DND-41 (cell line): ENCODE data around the gene RABGAP1.

Source experiments
- ATAC-seq: fragments of 200-7000 bp; cut with Tn5 transposase; 3 replicates; pipeline ENCODE4 v1.9.1; 2021; ENCODE audit warnings: low read depth; ENCODE audit not compliant: insufficient read depth
- DNase-seq: peaks from one replicate; pipeline ENCODE4 v3.0.0-alpha.2; 2020
- H2AFZ ChIP-seq: 2 replicates; pipeline ENCODE4 v1.6.0; 2012; ENCODE audit warnings: low read depth, low read length
- H3K27ac ChIP-seq: 2 replicates; pipeline ENCODE4 v1.5.1; 2012; ENCODE audit warnings: low read length, inconsistent platforms
- H3K27me3 ChIP-seq: fragments of 200-600 bp; sonication (generic); 2 replicates; pipeline ENCODE4 v1.6.0; 2012; ENCODE audit warnings: low read length, mild to moderate bottlenecking, inconsistent platforms; ENCODE audit not compliant: insufficient read depth, poor library complexity
- H3K36me3 ChIP-seq: 2 replicates; pipeline ENCODE4 v1.5.1; 2012; ENCODE audit warnings: low read length, inconsistent platforms; ENCODE audit not compliant: insufficient read depth
- H3K4me1 ChIP-seq: 2 replicates; pipeline ENCODE4 v1.5.1; 2012; ENCODE audit warnings: mild to moderate bottlenecking, low read length; ENCODE audit not compliant: insufficient read depth
- H3K4me2 ChIP-seq: 2 replicates; pipeline ENCODE4 v1.6.0; 2012; ENCODE audit warnings: mild to moderate bottlenecking, moderate library complexity, low read length, inconsistent platforms; ENCODE audit not compliant: insufficient read depth
- H3K4me3 ChIP-seq, 2 experiments: fragments of 200-600 bp in 1 of 2; shearing (Covaris generic) in 1 of 2; 2 replicates each; pipeline ENCODE4 v1.5.1; 2012 to 2016; ENCODE audit warnings: inconsistent platforms in 2 of 2, low read length in 2 of 2, mild to moderate bottlenecking in 2 of 2, low read depth in 1 of 2, moderate library complexity in 1 of 2
- H3K79me2 ChIP-seq: 2 replicates; pipeline ENCODE4 v1.6.0; 2012; ENCODE audit warnings: low read length, inconsistent platforms; ENCODE audit not compliant: insufficient read depth
- H3K9ac ChIP-seq: 2 replicates; pipeline ENCODE4 v1.6.0; 2012; ENCODE audit warnings: low read depth, mild to moderate bottlenecking, inconsistent platforms, low read length, moderate library complexity
- H3K9me3 ChIP-seq: 2 replicates; pipeline ENCODE4 v1.5.1; 2012; ENCODE audit warnings: low read length, moderate library complexity, mild to moderate bottlenecking, inconsistent platforms; ENCODE audit not compliant: insufficient read depth, severe bottlenecking
- H4K20me1 ChIP-seq: 2 replicates; pipeline ENCODE4 v1.6.0; 2012; ENCODE audit warnings: low read length; ENCODE audit not compliant: insufficient read depth
- EZH2 ChIP-seq: IDR thresholded peaks from 3 replicates; pipeline ENCODE4 v1.6.1; 2012; ENCODE audit warnings: borderline replicate concordance, low read depth, mild to moderate bottlenecking, moderate library complexity, low read length, inconsistent platforms; ENCODE audit not compliant: severe bottlenecking
- TF ChIP-seq, protein P1 (sequence below): IDR thresholded peaks from 2 replicates; pipeline ENCODE4 v1.5.1; 2012; ENCODE audit warnings: borderline replicate concordance, low read length, moderate library complexity, mild to moderate bottlenecking; ENCODE audit not compliant: poor library complexity, severe bottlenecking; ENCODE audit errors: extremely low read depth

Gene RABGAP1

DNA sequence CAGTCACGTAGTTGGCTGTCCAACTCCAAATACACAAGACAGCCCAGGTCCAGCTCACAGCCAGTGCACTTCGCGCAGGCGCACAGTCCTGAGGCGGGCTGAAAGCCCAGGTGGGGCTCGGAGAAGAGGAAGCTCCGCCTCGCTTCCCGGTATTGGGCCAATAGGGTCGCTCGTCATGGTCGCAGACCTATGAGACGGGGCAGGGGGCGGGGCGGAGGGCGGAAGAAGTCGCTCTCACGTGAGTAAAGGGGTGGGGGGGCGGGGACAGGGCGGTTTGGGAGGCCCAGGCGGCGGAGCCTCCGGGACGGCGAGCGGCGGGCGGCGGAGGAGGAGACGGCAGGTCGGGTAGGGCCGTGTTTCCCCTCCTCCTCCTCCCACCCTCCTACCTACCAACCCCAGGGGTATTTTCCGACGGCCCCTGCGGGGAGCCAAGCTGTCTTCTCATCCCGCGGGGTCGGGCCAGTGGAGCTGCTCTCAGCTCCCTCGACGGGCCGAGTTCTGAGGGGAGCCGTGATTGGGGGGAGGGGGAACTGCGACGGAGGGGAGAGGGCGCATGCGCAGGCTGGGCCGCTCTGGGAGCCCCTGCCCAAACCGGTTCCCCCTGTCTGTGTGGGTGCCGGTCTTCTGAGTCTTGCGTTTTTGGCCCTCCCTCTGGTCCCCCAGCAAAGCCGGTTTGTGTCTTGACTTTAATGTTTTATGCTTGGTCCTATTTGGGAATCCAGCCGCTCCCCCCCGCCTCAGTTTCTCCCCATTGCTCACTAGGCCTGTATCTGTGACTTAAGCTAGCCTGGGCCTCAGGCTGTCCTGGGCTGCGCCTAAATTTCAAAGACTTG, at the start of gene RABGAP1:
Gene RABGAP1, plus strand, starts transcription at position 272 of the 833 bp plus-strand sequence. CDS start 16,040 bp downstream, outside the sequence.
- Histone ChIP-seq H3K79me2 (peaks cover 53% of the 10 kb centered on the region), H3K27me3 (no peaks in the 10 kb centered on the region), H2AFZ (peak within 1 kb of the TSS; percentile 84), H3K4me1 (peaks cover 31% of the 10 kb centered on the region), H4K20me1 (no peaks in the 10 kb centered on the region; the same call in 1 of the 2 replicates), H3K36me3 (peaks cover 20% of the 10 kb centered on the region), H3K4me3 (peak within 1 kb of the TSS; percentile 90 to 91), H3K9ac (peak within 1 kb of the TSS; percentile 74), H3K9me3 (no peaks in the 10 kb centered on the region), H3K27ac (peak within 1 kb of the TSS; percentile 87), H3K4me2 (peak within 1 kb of the TSS; percentile 93)
- peak; percentile 97 for DNase-seq
- ATAC-seq: peak; percentile 96
- TF ChIP-seq, protein P1, sequence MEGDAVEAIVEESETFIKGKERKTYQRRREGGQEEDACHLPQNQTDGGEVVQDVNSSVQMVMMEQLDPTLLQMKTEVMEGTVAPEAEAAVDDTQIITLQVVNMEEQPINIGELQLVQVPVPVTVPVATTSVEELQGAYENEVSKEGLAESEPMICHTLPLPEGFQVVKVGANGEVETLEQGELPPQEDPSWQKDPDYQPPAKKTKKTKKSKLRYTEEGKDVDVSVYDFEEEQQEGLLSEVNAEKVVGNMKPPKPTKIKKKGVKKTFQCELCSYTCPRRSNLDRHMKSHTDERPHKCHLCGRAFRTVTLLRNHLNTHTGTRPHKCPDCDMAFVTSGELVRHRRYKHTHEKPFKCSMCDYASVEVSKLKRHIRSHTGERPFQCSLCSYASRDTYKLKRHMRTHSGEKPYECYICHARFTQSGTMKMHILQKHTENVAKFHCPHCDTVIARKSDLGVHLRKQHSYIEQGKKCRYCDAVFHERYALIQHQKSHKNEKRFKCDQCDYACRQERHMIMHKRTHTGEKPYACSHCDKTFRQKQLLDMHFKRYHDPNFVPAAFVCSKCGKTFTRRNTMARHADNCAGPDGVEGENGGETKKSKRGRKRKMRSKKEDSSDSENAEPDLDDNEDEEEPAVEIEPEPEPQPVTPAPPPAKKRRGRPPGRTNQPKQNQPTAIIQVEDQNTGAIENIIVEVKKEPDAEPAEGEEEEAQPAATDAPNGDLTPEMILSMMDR: no peak
- TF ChIP-seq EZH2: no peak

DNA sequence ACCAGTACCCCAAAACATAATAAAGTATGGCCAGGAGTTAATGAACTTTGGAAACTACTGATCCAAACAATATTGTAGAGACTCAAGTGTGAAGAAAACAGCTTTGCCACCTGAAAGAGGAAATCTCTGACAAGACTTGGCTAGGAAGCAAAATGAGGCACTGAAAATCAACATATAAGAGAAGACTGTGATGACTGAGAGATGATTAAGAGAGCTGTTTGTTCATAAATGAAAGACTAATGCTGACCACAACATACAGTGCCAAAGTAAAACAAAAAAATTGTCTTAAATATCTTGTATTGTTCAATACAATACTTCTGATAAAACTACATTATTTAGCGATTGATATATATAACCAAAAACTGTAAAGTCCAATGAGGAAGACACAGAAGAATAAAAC, 42.9 kb upstream of the RABGAP1 start:
- ATAC-seq (no peak), DNase-seq (no peak)
- Histone ChIP-seq H3K4me3 (no peak overlapping the region), H3K9ac (no peak overlapping the region), H4K20me1 (no peaks in the 10 kb centered on the region), H3K27me3 (no peaks in the 10 kb centered on the region), H3K36me3 (peaks cover 34% of the 10 kb centered on the region), H3K27ac (no peak overlapping the region), H3K4me2 (no peak overlapping the region), H2AFZ (no peak overlapping the region), H3K79me2 (peaks cover 79% of the 10 kb centered on the region), H3K9me3 (no peaks in the 10 kb centered on the region), H3K4me1 (peaks cover 31% of the 10 kb centered on the region)
- TF ChIP-seq, protein P1: no peak
- no peak for TF ChIP-seq EZH2

DNA sequence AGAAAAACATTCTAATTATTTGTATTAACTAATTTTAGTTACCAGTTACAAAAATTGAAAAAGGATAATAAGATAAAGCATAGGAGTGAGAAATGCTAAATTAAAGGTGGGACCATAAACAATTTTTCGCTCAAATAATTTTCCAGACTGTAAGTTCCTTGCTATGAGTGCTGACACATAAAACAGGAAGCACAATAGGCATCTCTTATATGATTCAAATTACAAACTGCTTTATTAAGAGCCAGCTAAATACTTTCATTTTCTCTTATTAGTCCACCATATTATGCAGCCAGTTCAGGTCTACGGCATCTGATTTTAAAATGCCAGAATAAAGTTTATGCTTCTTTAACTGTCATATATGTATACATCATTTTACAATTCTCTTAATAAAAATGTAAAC, 40.0 kb upstream of the RABGAP1 start:
- no peak for DNase-seq
- no peaks in the 10 kb centered on the region for H3K9me3 ChIP-seq
- no peak overlapping the region for H2AFZ ChIP-seq
- no peak overlapping the region for H3K9ac ChIP-seq
- peaks cover 15% of the 10 kb centered on the region for H3K36me3 ChIP-seq
- H3K79me2 ChIP-seq: peaks cover 89% of the 10 kb centered on the region
- H3K27ac ChIP-seq: peak overlapping the region; percentile 14; the same call in 1 of the 2 replicates
- H3K27me3 ChIP-seq: no peaks in the 10 kb centered on the region
- peak overlapping the region; percentile 40; the same call in 1 of the 2 replicates for H3K4me2 ChIP-seq
- H3K4me1 ChIP-seq: peaks cover 46% of the 10 kb centered on the region
- TF ChIP-seq, protein P1: no peak
- TF ChIP-seq EZH2: no peak
- no peaks in the 10 kb centered on the region for H4K20me1 ChIP-seq
- ATAC-seq: no peak
- H3K4me3 ChIP-seq: no peak overlapping the region; a peak in 1 of 4 replicates
